ENCODE data around the gene OTOA. TPM values are rescaled to one million over a fixed set of nuclear protein-coding genes. Genes with fewer than 3 reads are reported as not detected.
A peak's percentile ranks its signal among the peaks of the same experiment; 100 is the strongest.

OTOA gene
- total RNA-seq, 1 experiment from 2014 or later: 0.11 TPM

DNA sequence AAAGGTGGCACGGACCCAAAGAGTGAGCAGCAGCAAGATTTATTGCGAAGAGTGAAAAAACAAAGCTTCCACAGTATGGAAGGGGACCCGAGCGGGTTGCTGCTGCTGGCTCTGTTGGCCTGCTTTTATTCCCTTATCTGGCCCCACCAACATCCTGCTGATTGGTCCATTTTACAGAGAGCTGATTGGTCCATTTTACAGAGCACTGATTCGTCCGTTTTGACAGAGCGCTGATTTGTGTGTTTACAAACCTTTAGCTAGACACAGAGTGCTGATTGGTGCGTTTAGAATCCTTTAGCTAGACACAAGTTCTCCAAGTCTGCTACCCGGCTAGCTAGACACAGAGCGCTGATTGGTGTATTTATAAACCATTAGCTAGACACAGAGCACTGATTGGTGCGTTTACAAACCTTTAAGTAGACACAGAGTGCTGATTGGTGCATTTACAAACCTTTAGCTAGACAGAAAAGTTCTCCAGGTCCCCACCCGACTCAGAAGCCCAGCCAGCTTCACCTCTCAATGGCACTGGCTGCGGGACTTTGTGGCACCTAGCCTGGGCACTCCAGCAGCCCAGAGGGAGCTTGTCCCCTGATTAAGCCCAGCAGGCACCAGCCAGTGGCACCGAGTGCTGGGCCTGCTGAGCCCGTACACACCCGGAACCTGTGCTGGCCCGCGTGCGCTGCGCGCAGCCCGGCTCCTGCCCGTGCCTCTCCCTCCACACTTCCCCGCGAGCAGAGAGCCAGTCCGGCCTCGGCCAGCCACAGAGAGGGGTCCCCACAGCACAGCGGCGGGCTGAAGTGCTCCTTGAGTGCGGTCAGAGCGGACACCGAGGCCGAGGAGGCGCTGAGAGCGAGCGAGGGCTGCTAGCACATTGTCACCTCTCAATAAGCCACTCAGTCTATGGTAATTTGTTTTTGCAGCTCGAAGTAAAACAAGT is 26.5 kb upstream of the OTOA start:
- Histone ChIP-seq H3K4ac (ENCODE audit: low read depth, low read length) (no peak overlapping the region), H4K8ac (replicated peaks; ENCODE audit: insufficient read length, low read depth, low read length) (no peak overlapping the region), H4K91ac (ENCODE audit: insufficient read length, low read depth, low read length) (no peak overlapping the region), H3K27me3 (ENCODE audit: insufficient read depth, low read length) (no peaks in the 10 kb centered on the region), H3K4me2 (ENCODE audit: insufficient read depth, insufficient read length, low read length) (no peak overlapping the region), H3K23ac (ENCODE audit: insufficient read length, low read depth, low read length) (no peak overlapping the region), H3K18ac (ENCODE audit: insufficient read length, low read depth, low read length) (no peak overlapping the region), H3K56ac (ENCODE audit: insufficient read length, low read depth, low read length) (no peak overlapping the region), H3K14ac (ENCODE audit: insufficient read depth, low read length) (no peak overlapping the region), H2BK5ac (ENCODE audit: insufficient read length, low read length) (no peak overlapping the region), H2AFZ (ENCODE audit: low read length) (no peak overlapping the region), H2AK5ac (ENCODE audit: insufficient read length, low read length) (no peak overlapping the region), H2BK12ac (ENCODE audit: insufficient read length, low read depth, low read length) (no peak overlapping the region), H3K9ac (ENCODE audit: extremely low read depth, insufficient read length, low read length) (no peak overlapping the region), H2BK15ac (ENCODE audit: low read depth, low read length) (no peak overlapping the region), H3K79me1 (ENCODE audit: insufficient read depth, low read depth, low read length, poor library complexity, severe bottlenecking) (no peaks in the 10 kb centered on the region), H2BK20ac (ENCODE audit: low read depth, low read length, poor library complexity, severe bottlenecking) (no peak overlapping the region), H3T11ph (ENCODE audit: low read length) (no peak overlapping the region), H4K20me1 (ENCODE audit: control insufficient read depth, insufficient read depth, insufficient read length) (no peaks in the 10 kb centered on the region), H3K27ac (ENCODE audit: insufficient read length, low read depth, low read length) (no peak overlapping the region), H2BK120ac (ENCODE audit: low read depth, low read length, poor library complexity, severe bottlenecking) (no peak overlapping the region), H3K23me2 (ENCODE audit: insufficient read length, low read depth, low read length, poor library complexity, severe bottlenecking) (no peaks in the 10 kb centered on the region), H3K9me3 (ENCODE audit: control insufficient read depth, low read depth, low read length) (no peaks in the 10 kb centered on the region), H3K4me1 (ENCODE audit: insufficient read depth, low read length) (no peaks in the 10 kb centered on the region), H4K5ac (ENCODE audit: insufficient read length, low read depth, low read length) (no peak overlapping the region), H3K79me2 (ENCODE audit: insufficient read depth, low read length) (no peaks in the 10 kb centered on the region; the same call in 1 of the 2 replicates)
- Mint-ChIP-seq H3K4me1 (peaks cover 18 to 35% of the 10 kb centered on the region in 2 experiments), H3K4me3 (no peak overlapping the region), H3K36me3 (ENCODE audit: insufficient read depth in 1 of 3, low read depth in 3 of 3) (peaks cover 0 to 19% (median 4%) of the 10 kb centered on the region in 3 experiments; a peak in 6 of 7 replicates), H3K9me3 (no peaks in the 10 kb centered on the region), H3K27me3 (ENCODE audit: low read depth) (no peaks in the 10 kb centered on the region), H3K27ac (peak overlapping the region in 1 of 3 experiments; percentile 92; a peak in 3 of 7 replicates)
- no peak for DNase-seq
- TF ChIP-seq, protein P1, sequence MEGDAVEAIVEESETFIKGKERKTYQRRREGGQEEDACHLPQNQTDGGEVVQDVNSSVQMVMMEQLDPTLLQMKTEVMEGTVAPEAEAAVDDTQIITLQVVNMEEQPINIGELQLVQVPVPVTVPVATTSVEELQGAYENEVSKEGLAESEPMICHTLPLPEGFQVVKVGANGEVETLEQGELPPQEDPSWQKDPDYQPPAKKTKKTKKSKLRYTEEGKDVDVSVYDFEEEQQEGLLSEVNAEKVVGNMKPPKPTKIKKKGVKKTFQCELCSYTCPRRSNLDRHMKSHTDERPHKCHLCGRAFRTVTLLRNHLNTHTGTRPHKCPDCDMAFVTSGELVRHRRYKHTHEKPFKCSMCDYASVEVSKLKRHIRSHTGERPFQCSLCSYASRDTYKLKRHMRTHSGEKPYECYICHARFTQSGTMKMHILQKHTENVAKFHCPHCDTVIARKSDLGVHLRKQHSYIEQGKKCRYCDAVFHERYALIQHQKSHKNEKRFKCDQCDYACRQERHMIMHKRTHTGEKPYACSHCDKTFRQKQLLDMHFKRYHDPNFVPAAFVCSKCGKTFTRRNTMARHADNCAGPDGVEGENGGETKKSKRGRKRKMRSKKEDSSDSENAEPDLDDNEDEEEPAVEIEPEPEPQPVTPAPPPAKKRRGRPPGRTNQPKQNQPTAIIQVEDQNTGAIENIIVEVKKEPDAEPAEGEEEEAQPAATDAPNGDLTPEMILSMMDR (conservative IDR thresholded peaks at IDR 0.05): no peak
- WGBS (ENCODE audit: extremely low coverage, insufficient read length, low lambda C conversion rate): no CpG with 5 or more reads among the region's 37 CpGs

Measured in H9 (cell line).